Activated CD4-positive, alpha-beta T cell treated with anti-CD3 and anti-CD28 coated beads, Interleukin-2, amount 50 U/mL, for 4 hours (primary cell): Measurements from ENCODE around the gene NBAS.
"Not testable (repeated sequence)": the region's sequence is repeated elsewhere in the genome, so short reads cannot be mapped to it uniquely, and the experiment has no call there.

Experiments
- DNase-seq, 2 experiments: peaks; one replicate each; pipeline ENCODE4 v3.0.0-alpha.2; 2020

The NBAS gene

DNA sequence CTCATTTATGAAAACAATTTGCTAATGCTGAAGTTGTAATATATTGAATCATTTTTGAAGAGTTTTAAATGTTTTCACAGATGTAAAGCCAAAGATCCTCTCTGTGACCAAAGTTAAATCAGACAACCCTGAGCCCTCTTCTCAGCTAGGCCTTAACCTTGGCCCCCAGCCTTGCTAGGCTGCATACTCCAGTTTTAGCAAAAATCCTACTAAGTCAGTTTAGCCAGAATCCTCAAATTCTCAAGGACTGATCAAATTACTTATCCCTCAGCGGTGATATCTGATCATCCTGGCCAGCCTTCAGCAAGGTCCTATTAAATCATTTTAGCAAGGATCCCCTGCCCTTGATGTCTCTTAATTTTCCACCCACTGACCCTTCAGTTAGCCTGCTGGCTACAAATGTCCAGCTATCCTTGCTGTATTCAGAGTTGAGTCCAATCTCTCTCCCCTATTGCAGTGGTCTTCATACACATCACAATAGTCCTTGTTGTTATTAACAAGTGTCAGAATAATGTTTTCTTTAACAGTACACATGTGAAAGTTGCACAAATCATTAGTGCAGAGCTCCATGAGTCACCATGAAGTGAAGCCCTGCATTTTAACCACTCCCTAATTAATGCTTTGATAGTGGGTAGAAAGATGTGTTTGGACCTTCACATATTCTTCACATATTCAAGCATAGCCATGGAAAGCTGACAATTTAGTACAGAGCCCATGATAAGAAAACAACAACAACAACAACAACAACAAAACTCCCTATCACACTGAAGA is 206.4 kb downstream of the NBAS start:
- no peak for DNase-seq

GRCh38 chr2:15352363-15352762 is 208.8 kb downstream of the NBAS start:
- no peak for DNase-seq

- no peak for DNase-seq
These were observed 212.5 kb downstream of the NBAS start for GRCh38 chr2:15348636-15349035.

- DNase-seq = no peak
These were observed 213.1 kb downstream of the NBAS start for GRCh38 chr2:15348045-15348444.

DNA sequence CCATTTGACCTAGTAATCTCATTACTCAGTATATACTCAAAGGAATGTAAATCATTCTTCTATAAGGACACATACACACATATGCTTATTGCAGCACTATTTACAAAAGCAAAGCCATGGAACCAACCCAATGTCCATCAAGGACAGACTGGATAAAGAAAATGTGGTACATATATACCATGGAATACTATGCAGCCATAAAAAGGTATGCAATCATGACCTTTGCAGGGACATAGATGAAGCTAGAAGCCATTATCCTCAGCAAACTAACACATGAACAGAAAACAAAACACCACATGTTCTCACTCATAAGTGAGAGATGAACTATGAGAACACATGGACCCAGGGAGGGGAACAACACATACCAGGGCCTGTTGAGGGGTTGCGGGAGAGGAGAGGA is 214.5 kb downstream of the NBAS start:
- DNase-seq = no peak

- no peak for DNase-seq
These were observed 223.0 kb downstream of the NBAS start for GRCh38 chr2:15337996-15338666.

DNA sequence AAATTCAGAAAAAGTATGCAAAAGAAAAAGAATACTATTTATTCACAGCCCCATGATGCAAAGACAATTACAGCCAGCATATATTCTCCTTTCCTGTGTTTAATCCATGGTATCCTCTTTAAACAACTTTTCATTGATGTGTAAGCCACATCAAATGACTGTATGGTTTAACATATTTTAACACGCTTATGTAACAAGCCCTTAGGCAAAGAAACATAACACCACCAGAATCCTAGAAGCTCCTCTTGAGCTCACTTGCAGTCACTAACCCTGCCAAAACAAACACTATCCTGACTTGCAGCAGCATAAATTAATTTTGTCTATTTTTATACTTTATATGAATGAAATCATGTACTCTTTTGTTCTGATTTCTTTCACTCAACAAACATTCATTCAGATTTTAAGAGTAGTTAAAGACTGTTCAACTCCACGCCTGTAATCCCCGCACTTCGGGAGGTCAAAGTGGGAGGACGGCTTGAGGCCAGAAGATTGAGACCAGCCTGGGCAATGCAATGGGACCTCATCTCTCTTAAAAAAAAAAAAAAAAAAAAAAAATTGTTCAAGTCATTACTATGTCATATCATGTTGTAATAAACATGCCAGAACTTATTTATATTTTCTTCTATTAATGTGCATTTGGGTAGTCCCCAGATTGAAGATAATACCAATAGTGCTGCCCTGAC is 226.3 kb downstream of the NBAS start:
- no peak for DNase-seq

DNA sequence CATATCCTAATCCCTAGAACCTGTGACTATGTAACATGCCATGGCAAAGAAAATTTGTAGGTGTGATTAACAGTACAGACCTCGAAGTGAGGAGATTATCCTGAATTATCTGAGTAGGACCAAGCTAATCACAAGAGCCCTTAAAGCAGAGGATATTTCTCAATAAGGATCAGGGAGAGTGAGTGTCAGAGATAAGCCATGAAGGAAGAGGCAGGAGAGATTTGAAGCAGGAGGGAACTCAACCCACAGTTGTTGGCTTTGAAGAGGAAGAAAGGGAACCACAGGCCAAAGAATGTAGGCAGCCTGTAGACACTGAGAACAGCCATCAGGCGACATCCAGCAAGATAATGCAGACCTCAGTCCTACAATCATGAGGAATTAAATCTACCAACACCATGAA is 229.3 kb downstream of the NBAS start:
- no peak for DNase-seq

GRCh38 chr2:15325296-15325695 is 235.8 kb downstream of the NBAS start:
- no peak for DNase-seq

- DNase-seq = no peak
These were observed 237.9 kb downstream of the NBAS start for GRCh38 chr2:15323227-15323626.

- not testable (repeated sequence) for DNase-seq
These were observed 239.7 kb downstream of the NBAS start for GRCh38 chr2:15321481-15321880.

DNA sequence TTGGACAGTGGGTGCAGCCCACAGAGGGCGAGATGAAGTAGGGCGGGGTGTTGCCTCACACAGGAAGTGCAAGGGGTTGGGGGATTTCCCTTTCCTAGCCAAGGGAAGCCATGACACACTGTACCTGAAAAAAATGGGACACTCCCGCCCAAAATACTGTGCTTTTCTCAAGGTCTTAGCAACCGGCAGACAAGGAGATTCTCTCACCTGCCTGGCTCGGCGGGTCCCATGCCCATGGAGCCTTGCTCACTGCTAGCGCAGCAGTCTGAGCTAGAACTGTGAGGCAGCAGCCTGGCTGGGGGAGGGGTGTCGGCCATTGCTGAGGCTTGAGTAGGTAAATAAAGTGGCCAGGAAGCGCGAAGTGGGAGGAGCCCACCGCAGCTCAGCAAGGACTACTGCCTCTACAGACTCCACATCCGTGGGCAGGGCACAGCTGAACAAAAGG is 244.7 kb downstream of the NBAS start:
- no peak for DNase-seq

DNA sequence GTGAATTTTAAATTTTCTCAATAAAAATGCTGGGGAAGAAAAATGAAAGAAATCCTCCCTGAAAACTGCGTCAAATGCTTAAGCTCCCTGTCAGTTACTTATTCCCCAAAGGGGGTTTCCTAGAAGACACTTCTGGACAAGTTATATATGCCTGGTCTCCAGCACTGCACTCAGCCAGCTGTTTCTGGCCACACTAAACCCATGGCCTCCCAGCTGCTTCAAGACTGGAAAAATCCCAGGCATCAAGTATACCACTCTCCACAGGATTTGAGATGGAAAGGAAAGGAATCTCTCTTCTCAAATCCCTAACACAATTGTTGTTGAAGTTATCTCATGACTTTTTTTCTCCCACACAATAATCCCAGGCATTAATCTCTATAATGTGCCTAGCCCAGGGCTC is 245.7 kb downstream of the NBAS start:
- DNase-seq = no peak

- no peak for DNase-seq
These were observed 247.5 kb downstream of the NBAS start for GRCh38 chr2:15313657-15314056.

DNA sequence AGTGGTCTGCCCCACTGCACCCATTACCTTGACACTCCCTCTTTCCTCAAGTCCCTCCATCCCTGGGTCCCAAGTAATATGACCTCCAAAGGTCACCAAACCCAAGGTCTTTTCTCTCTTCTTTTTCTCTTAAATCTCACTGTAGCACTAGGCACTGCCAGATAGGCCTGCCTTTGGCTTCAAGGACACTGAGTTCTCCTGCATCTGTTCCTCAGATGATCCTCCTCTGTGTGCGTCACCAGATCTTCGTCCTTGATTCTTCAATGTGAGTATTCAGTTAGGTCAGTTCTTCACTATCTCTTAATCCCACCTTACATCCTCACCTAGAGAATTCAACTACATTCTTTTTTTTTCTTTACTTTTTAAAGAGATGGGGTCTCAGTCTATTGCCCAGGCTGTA is 249.2 kb downstream of the NBAS start:
- DNase-seq = no peak

DNA sequence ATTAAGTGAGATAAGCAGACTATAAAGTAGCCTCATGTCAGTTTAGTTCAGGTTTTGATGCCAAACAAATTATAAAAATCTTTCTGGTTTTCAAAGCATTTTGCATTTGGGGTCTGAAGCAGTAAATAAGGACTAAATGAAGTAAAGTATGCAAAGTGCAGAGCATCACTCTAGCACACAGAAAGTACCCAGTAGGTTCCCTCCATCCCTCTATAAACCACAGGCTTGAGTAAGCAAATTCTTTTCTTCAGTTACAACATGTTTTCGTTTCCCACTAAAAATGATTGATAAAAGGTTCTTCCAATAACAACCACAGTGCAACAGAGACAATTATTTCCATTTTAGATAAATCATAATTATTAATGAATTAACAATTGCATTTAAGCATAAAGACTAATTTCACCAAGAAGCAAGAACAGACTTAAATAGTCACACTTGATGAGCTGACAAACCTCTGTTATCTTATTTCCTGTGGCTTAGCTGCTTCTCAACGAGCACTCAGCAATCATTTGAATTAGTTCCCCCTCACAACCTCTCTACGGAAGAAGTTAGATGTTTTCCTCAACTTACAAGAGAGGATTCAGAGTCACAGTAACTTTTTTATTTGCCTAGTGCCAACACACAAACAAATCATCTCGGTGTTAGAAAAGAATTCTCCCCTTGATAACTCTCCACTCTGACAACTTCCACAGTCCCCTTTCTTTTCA is 249.8 kb downstream of the NBAS start:
- DNase-seq = no peak

DNA sequence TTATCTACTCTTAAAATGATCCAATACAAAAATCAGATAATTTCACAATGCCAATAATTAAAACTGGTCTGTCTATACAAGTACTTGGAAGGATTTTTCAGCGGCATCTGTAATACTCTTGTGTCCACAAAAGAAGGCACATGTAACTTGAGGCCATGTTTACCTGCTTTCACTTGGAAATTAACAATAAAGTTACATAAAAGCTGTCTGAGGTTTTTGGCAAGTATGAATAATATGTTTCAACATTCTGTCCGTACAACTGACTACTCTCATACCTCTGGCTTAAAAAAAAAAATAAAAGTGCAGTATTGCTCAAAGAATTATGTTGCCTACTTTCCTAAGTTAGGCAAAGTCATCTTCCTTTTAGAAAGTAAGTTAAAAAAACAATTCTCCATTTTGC is 253.6 kb downstream of the NBAS start:
- DNase-seq = no peak

- DNase-seq = no peak
These were observed 254.4 kb downstream of the NBAS start for GRCh38 chr2:15306706-15307105.

- DNase-seq = no peak
These were observed 257.3 kb downstream of the NBAS start for GRCh38 chr2:15303874-15304273.

GRCh38 chr2:15302154-15302553 is 259.0 kb downstream of the NBAS start:
- no peak for DNase-seq

GRCh38 chr2:15300624-15301573 is 260.2 kb downstream of the NBAS start:
- DNase-seq = no peak

DNA sequence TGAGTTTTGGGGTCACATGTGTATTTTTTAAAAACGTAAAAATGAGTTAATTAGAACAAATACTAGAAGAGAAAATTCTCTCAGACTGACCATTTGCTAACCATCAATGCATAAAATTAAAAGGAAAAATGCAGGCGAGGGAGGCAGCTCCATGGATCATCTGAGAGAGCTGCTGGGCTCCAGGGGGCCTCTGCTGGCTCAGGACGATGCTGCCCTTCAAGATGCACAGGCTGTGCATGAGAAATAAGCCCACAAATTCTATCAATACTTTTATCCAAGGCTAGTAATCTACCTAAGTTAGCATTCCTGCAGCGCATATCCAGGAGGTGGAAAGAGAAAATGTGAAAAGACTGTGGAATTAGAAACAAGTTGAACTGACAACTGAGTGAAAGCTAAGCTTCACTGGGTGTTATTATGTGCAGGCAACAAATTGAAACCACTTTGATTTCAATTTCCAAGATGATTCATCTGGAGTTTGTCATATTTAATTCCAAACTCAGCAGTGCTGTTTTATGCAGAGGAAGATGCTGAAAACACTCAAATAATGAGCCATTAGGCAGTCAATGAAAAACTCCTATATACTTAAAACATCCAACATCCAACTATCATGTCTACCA is 261.1 kb downstream of the NBAS start:
- DNase-seq = no peak
